GM18508 (cell line): ENCODE data around the gene ADCY3.

Source experiments
- ATAC-seq: cut with Tn5 transposase; IDR thresholded peaks from one replicate; pipeline ENCODE4 v1.9.1; 2021; ENCODE audit warnings: moderate number of reproducible peaks; ENCODE audit not compliant: insufficient read depth, unreplicated experiment

Gene ADCY3

DNA sequence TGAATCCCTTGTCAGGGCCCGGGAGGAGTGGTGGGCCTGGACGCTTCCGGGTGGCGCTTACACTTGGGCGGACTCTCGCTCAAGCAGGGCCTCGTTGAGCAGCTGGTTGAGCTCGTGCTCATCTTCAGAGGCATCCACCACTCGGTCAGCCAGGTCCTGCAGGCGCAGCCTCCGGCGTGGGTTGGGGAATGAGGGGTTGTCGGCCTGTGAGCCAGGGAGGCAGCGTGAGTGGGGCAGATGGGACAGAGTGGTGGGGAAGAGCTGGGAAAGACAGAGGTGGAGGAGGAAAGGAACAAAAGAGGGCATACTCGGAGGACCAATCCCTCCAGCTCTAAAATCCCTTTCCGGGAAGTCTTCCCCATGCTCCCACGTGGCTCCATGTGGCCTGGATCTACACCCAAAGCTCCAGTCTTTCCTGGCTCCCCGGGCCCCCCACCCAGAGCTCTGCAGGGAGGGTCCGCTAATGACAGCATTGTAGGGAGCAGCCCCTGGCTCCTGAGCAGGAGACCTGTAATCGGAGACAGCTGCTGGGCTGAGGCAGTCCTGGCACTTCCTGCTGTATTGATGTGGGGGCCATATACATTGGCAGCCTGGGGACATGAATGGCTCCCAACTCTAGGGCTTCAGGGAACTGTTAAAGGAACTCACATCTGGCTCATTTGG is 85.2 kb downstream of the ADCY3 start:
- ATAC-seq: no peak

- no peak for ATAC-seq
These were observed 86.0 kb downstream of the ADCY3 start for GRCh38 chr2:24833821-24834732.

GRCh38 chr2:24832931-24833701 is 86.9 kb downstream of the ADCY3 start:
- ATAC-seq: no peak

GRCh38 chr2:24832521-24832920 is 87.5 kb downstream of the ADCY3 start:
- no peak for ATAC-seq

- no peak for ATAC-seq
These were observed 88.0 kb downstream of the ADCY3 start for GRCh38 chr2:24832073-24832461.

DNA sequence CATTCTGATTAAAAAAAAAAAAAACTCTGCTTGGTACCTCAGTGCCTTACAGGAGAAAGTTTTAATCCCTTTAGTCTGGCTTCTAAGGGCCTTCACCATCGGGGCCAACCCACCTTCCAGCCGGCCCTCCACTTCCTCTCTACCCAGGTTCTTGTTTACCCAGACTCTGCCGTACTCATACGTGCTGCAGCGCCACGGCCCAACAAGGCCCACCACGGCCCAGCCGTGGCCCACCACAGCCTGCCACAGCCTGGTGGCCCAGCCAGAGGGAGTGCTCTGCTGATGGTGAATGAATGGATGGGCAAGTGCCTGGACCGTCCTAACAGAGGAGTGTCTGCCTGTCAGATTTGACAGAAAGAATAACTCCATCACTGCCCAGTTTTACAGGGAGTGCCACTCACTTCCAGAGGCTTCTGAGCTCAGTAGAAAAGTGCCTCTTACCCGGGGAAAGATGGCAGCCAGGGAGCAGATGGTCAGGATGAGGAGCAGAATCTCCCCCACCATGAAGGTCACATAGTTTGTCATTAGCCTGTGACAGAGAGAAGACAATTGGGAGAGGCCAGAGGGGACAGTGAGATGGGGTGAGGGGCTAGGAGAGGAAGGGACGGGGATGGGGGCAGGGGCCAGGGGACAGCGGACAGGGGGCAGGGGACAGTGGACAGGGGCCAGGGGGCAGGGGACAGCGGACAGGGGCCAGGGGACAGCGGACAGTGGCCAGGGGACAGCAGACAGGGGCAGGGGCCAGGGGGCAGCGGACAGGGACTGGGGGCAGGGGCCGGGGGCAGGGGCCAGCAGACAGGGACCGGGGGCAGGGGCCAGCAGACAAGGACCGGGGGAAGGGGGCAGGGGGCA is 88.6 kb downstream of the ADCY3 start:
- ATAC-seq: no peak

GRCh38 chr2:24830786-24831185 is 89.3 kb downstream of the ADCY3 start:
- ATAC-seq: no peak

GRCh38 chr2:24830351-24830750 is 89.7 kb downstream of the ADCY3 start:
- no peak for ATAC-seq

DNA sequence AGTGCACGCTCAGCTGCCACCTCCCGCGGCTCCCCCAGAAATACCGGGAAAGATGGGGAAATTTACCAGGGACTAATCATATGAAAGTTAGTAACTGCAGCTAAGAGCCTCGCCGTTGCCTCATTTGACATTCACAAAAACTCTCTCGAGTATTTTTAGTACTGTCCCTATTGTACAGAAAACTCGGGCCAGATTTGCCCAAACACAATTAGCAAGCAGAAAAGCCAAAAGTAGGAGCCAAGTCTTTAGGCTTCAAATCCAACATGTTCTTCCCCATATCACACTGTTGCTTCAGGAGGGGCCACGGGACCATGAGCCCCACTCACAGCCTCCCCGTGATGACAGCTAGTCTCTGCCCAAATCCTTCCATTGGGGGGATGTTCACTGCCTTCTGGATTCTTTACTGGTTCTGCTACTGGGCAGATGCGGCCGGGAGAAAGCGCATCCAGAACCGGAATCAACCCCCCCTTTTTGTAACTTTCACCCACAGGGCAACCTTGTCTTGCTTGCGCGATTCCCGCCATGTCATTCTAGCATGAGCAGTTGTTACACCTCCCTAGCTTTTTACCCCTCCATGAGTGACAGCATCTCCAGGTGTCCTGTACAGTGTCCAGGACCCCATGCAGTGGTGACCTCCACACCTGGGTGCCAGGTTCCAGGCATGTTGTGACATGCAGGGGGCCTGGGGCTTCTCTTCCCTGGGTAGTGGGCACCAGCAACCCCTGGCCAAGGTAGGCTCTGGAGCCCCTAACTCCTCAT is 91.6 kb downstream of the ADCY3 start:
- no peak for ATAC-seq

DNA sequence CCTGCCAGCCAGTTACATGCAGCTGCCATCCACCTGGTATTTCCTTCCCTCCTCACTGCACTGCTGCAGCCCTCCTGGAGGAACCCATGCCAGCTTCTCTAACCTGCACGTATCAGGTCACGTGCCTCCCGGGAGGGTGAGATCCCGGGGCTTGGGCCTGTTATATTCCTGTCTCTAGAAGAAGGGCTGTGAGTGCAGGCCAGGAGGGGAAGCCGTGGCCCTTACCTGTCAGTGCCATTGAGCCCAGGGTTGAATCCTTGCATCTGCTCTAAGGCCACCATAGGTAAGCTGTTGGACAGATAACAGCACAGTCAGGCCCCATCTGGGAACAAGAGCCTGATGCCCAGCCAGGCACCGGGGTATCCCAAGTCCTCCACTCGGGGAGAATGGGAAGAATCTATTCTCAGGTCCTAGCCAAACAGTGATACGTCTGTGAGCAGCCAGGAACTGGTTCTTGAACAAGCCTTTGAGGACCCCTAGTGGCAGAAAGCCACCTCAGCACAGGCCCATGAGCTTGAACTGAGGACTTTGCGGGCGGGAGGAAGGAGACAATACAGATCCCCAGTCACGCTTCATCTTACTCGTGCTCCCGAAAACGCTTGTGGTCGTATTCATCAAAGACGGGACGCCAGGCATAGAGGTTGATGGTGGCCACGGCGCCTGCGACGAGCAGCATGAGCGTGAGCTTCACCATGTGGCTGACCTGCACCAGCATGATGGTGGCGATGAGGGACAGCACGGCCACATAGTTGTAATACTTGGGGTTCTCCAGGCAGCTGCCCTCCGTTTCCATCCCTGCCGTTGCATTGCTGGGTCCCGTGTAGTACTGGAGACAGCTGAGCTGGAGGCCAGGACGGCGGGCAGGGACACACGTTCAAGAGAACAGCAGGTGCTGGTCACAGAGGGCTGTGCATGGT is 92.5 kb downstream of the ADCY3 start:
- ATAC-seq: peak; percentile 44

GRCh38 chr2:24826773-24827145 is 93.3 kb downstream of the ADCY3 start:
- ATAC-seq: no peak

DNA sequence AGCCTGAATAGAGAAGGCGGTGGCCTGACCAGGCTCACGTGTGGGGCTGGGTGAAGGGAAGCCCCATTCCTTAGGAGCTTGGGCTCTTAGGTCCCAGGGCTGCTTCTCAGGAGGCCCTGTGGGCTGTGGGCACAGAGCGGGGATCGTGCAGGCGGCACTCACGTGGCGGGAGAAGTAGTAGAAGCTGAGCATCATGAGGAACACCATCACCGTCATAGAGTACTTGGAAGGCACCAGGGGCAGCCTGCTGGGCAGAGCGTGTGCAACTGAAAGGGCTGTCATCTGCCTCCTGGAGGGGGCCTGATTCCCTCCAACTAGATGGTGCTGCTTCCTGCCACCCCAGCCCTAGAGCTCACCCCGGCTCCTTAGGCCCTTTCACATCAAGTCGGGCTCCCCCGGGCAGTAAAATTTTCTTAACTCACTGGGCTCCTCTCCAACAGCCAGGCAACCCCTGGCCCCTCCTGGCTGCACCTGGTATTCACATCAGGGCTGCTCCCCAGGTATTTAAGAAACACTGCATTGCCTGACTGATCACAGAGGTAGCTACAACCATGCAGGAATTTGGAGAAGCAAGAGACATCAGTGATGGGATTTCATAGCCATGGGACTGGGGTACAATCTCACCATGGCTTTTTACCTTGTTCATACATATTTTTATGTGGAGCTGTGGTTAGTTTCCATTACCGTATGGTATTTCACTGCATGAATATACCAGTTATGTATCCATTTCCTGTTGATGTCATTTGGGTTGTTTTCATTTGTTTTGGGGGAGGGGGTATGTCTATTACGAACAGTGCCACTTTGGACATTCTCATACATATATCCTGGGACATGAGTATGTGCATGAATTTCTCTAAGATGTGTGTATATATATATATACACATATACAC is 93.9 kb downstream of the ADCY3 start:
- ATAC-seq: no peak

GRCh38 chr2:24824966-24825882 is 94.8 kb downstream of the ADCY3 start:
- ATAC-seq: no peak

- ATAC-seq: no peak
These were observed 95.9 kb downstream of the ADCY3 start for GRCh38 chr2:24824071-24824588.

GRCh38 chr2:24822049-24822706 is 97.9 kb downstream of the ADCY3 start:
- no peak for ATAC-seq

DNA sequence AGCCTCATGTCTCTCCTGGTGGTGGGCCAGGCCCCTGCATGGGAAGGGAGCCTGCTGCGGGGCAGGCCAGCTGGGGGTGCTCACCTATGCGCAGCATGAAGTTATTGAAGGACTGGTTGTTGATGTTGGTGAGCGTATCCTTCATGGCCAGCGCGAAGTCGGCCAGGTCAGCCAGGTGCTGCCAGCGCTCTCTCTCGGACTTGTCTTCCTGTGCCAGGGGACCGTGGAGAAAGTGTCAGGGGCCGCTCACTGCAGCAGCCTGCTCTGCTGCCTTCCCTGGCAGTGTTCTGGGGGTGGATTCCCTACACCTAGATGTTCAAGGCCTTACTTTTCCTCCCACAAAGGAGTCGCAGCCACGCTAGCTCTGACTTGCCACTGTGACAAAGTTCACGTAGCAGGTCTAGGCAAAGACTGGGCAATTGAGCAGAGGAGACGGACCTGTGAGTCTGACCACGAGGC is 98.6 kb downstream of the ADCY3 start:
- no peak for ATAC-seq
